ENCODE measurements around the gene TMEM214. TPM values are rescaled to one million over a fixed set of nuclear protein-coding genes. Genes with fewer than 3 reads are reported as not detected.
A peak's percentile ranks its signal among the peaks of the same experiment; 100 is the strongest.
"Not testable (repeated sequence)": the region's sequence is repeated elsewhere in the genome, so short reads cannot be mapped to it uniquely, and the experiment has no call there.

Gene TMEM214
- polyA plus RNA-seq, 1 donor: 68.0 TPM

DNA sequence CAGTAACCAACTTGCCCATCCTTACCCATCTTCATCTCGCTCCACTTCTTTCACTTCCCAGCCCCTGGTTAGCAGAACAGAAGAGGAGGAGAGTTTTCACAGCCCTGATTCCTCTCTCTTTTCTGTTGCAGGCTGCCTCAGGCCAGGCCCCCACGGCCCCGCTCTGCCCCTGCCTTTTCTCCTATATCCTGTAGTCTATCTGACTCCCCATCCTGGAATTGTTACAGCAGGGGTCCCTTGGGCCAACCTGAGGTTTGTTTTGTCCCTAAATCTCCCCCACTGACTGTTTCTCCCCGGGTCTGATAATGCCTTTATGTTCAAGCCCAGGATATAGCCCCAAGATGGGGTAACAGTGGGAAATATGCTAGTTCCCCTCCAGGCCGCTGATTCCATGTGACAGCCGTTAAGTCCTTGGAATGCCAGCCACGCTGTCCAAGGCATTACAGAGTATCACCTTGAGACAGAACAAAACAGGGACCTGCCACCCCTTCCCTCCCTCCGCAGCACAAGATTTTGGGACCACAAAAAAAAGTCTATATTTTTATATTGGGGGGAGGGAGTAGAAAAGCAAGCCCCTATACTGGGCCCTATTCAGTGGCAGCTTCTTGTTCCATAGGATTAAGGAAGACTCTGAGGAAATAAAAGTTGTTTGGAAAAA, 37.3 kb downstream of the TMEM214 start:
- no peak for DNase-seq (ENCODE audit: low read depth)

- DNase-seq (ENCODE audit: low read depth): no peak
These were observed 38.0 kb downstream of the TMEM214 start for GRCh38 chr2:27070653-27071276.

GRCh38 chr2:27071277-27071989, 38.7 kb downstream of the TMEM214 start, which contains the start of gene OST4:
TSS of gene OST4 (minus strand) at chr2:27071654.
- peak; percentile 77 for DNase-seq (ENCODE audit: low read depth)

GRCh38 chr2:27071990-27072830, 39.4 kb downstream of the TMEM214 start:
- DNase-seq (ENCODE audit: low read depth): no peak

DNA sequence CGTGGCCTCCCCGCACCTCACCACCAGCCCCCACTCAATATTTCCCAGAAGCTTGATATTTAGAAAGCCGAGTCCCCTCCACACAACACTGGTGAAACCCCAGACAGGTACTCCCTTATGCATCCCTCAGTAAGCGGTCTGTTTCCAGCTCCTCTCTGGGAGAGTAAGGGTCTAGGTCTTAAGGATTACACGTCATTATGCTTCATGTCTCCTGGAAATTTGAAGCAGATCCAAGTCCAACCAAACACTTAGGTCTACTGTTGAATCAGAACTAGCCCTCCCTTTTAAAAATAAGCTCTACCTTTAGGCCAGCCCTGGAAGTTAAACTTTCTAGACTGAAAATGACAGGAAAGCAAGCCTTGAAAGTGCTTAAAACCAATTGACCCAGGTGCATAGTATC, 40.2 kb downstream of the TMEM214 start:
- no peak for DNase-seq (ENCODE audit: low read depth)

- no peak for DNase-seq (ENCODE audit: low read depth)
These were observed 41.0 kb downstream of the TMEM214 start for GRCh38 chr2:27073782-27074181.

DNA sequence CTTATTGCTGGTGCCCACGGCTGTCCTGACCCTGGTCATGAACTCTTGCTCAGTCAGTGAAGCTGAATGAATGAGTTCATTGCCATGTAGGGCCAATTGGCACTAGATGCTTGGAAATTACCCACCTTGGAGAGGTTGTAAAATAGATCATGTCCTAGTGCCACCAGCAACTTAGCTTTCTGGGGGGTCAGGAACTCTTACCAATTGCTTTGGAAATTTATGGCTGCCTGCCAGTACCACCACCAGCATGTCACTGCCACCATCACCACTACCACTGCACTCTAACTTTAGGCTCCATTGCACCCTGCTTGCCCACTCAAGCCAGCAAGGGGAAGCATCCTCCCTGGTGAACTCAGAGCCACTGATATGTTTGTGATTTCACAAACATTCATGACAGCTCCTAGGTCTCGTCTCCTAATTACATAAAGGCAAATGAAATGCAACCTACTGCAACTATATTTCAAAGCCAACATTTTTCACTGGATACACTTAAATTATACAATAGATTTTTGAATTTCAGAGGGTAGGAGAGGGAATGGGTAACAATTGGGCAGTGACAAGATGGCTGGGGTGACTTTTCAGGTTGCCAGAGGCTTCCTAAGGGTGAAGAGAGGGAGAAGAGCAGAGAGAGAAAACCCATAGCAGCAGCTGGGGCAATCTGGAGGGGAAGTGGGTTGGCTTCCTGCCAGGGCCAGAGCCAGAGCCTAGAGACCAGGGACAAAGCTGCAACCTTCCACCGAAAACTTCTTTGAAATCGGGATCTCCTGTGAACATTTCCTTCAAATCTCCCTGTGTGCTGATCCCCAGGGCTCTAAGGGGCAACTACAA, 42.2 kb downstream of the TMEM214 start:
- DNase-seq (ENCODE audit: low read depth): no peak

DNA sequence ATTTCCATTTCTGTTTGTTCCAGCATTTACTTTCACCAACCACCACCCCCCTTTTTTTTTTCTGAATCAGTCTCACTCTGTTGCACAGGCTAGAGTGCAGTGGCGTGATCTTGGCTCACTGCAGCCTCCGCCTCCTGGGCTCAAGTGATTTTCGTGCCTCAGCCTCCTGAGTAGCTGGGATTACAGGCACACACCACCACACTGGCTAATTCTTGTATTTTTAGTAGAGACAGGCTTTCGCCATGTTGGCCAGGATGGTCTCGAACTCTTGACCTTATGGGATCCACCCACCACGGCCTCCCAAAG, 42.8 kb downstream of the TMEM214 start:
- DNase-seq (ENCODE audit: low read depth): not testable (repeated sequence)

DNA sequence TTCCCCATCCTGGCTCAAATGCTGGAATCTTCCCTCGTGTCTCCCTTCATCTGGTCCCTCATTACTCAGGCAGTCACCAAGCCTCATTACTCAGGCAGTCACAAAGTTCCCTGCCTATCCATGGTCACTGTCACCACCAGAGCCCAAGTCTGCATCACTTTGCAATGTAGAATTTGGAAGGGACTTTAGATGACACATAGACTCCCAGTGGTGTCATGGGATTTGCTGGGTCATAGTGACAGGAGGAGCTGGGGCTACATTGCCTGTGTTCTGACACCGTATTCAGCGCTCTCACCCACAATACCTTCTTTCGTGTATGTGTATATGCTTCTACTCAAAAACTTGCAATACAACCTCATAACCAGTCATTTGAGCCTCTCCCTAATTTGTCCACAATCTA, 43.6 kb downstream of the TMEM214 start:
- DNase-seq (ENCODE audit: low read depth): no peak

DNA sequence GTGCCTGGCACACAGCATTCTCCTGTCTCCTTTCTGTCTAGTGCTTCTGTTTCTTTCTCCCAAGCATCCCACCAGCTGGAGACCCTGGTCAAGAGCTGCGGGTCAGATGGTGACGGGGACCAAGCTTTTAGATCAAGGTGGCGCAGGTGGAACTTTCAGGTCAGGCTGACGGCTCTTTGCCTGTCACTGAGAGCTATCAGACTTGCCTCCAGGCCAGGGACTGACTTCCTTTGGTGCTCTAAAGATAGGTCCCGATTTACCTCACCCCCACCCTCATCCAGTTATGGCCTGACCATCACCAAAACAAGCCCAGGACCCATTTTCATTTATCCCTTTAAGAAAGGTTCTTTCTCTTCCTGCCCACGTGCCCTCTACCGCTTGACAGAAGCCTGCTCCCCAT, 44.5 kb downstream of the TMEM214 start:
- no peak for DNase-seq (ENCODE audit: low read depth)

- peak; percentile 90 for DNase-seq (ENCODE audit: low read depth)
These were observed 45.8 kb downstream of the TMEM214 start, which contains the start of gene EMILIN1 for GRCh38 chr2:27078267-27079194. TSS of gene EMILIN1 (plus strand) at chr2:27078615. CDS start at chr2:27079066, 451 bp downstream.

DNA sequence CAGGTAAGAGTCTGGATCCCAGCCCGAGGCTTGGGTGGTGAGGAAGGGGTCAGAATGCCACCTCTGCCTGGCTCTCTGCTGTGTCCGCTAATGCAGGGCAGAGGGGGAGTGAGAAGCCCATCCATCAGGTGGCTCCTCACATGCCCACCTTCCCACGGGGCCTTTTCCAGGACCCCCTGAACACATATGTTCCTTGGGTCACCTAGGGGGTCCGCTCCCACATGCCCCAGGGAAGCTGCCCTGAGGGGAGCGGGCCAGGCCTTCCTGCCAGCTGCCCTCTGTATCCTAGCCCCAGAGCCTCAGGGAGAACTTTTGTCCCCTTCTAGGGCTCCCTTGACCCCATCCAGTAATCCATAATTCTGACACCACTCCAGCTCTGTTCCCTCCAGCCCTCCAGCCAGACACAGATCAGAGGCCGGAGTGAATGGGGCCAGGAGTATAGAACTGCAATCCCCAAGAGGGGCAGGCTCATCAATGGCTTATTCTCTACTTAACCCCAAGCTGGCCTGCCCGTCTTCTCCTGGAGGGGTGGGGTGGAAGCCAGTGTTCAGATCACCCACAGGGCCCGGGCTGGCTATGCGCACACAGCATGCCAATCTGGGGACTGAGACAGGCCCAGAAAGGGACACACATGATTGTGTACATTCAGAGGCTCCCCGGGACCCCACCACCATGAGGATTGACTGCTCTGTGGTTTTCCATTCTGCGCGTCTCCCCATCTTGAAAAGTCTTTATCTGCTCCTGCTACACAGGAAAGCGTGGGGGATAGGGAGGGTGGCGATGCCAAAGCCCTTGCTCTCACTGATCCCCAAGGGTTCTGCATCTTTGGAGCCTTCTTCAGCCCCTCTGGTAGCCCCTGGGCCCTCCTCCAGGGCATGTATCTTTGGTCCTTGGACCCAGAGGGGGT, 46.7 kb downstream of the TMEM214 start:
- no peak for DNase-seq (ENCODE audit: low read depth)

DNA sequence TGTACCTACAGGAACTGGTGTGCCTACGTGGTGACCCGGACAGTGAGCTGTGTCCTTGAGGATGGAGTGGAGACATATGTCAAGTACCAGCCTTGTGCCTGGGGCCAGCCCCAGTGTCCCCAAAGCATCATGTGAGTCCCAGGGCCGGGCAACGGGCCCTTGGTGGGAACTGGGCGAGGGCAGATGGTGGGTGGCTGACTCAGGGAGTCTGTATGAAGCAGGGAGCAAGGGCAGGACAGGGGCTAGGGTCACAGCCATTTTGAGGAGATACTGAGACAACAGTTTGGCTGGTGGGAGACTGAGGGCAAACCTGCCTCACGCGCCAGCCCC, 47.3 kb downstream of the TMEM214 start:
- DNase-seq (ENCODE audit: low read depth): no peak

DNA sequence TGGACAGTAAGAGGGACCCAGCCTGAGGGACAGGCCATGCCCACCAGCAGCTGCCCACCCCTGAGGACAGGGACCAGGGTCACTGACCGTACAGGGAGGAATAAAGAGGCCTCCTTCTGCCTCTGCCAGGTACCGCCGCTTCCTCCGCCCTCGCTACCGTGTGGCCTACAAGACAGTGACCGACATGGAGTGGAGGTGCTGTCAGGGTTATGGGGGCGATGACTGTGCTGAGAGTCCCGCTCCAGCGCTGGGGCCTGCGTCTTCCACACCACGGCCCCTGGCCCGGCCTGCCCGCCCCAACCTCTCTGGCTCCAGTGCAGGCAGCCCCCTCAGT, 47.8 kb downstream of the TMEM214 start:
- no peak for DNase-seq (ENCODE audit: low read depth)

GRCh38 chr2:27081984-27082772, 49.4 kb downstream of the TMEM214 start:
- no peak for DNase-seq (ENCODE audit: low read depth)

GRCh38 chr2:27082773-27083409, 50.1 kb downstream of the TMEM214 start:
- DNase-seq (ENCODE audit: low read depth): no peak

DNA sequence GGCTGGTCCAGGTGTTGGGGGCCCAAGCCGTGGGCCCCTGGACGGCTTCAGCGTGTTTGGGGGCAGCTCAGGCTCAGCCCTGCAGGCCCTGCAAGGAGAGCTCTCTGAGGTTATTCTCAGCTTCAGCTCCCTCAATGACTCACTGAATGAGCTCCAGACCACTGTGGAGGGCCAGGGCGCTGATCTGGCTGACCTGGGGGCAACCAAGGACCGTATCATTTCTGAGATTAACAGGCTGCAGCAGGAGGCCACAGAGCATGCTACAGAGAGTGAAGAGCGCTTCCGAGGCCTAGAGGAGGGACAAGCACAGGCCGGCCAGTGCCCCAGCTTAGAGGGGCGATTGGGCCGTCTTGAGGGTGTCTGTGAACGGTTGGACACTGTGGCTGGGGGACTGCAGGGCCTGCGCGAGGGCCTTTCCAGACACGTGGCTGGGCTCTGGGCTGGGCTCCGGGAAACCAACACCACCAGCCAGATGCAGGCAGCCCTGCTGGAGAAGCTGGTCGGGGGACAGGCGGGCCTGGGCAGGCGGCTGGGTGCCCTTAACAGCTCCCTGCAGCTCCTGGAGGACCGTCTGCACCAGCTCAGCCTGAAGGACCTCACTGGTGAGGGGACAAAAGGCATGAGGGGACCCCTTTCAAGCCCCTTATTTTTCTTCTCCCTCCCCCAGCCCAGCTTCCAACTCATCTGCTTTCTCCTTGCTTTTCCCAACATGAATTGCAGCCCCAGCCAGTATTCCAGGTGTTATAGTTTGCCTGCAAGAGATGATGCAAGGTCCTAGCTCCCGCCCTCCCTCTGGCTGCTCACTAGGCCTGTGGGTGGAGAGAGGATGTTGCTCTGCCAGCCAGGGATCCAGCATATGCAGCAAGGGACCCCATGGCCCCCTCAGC, 50.9 kb downstream of the TMEM214 start:
- no peak for DNase-seq (ENCODE audit: low read depth)
